Fibroblast of villous mesenchyme (primary cell): Measurements from ENCODE around the gene THSD7B. TPM values are rescaled to one million over a fixed set of nuclear protein-coding genes. Genes with fewer than 3 reads are reported as not detected.

Experiments used
- DNase-seq: peaks from one replicate; pipeline ENCODE4 v3.0.0-alpha.2; 2010; ENCODE audit warnings: low read depth
- H3K4me3 ChIP-seq: 2 replicates; pipeline ENCODE4 v1.5.1; 2011; ENCODE audit warnings: low read depth, mild to moderate bottlenecking, low read length
- CTCF ChIP-seq: IDR thresholded peaks from 2 replicates; pipeline ENCODE4 v1.5.1; 2012; ENCODE audit warnings: low read depth, mild to moderate bottlenecking, low read length; ENCODE audit not compliant: insufficient read depth
- total RNA-seq: library from RNA; depleted of rRNA; stranded (reverse); fragments of >200 nt; gene quantifications from 2 replicates; pipeline ENCODE4 v1.2.3, GENCODE V29; 2012

Gene THSD7B
- total RNA-seq, 1 donor = 1.3 TPM

GRCh38 chr2:136920652-136921333 lies 155.4 kb downstream of the THSD7B start:
- no peak for DNase-seq
- no peak for TF ChIP-seq CTCF
- H3K4me3 ChIP-seq = no peak overlapping the region

- DNase-seq = no peak
- H3K4me3 ChIP-seq = no peak overlapping the region
- no peak for TF ChIP-seq CTCF
These were observed 161.8 kb downstream of the THSD7B start for GRCh38 chr2:136927156-136927555.

DNA sequence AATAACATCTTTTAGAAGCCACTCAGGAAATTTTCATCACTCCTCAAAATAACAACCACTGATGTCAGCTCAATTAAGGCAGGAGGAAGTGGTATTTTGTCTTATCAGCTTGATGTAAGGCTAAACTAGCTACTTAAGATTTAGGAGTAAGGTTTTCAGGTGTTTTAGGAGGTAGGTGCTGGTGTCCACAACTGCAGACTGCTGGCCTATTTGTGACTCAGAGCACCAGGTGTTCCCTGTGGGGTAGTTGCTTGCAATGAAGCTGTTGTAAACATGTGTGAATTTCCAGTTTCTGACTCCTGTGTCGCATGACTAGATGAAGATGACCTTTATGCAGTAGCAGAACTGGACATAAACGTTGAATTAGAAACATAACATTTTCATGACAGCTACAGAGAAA lies 164.2 kb downstream of the THSD7B start:
- DNase-seq = no peak
- H3K4me3 ChIP-seq = no peak overlapping the region
- no peak for TF ChIP-seq CTCF

- peak; percentile 0 for DNase-seq
- TF ChIP-seq CTCF = no peak
- no peak overlapping the region for H3K4me3 ChIP-seq
These were observed 167.4 kb downstream of the THSD7B start for GRCh38 chr2:136932700-136933099.

DNA sequence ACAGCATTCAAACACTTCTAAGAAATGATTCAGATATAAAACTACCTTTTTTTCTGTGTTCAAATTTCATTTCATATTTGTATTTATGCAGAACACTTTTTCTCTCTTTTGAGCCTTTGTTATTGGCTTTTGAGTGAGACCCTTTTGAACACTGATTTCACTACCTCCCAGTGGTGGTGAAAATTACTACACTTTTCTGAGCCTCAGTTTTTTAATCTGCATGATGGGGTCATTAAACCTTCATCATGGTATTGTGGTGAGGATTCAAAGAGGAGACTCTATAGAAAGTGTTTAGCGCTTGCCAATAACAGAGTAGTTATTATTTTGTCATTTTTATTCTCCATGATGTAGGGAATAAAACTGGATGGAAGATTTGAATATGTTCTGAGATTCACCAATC lies 169.8 kb downstream of the THSD7B start:
- TF ChIP-seq CTCF = no peak
- H3K4me3 ChIP-seq = no peak overlapping the region

DNA sequence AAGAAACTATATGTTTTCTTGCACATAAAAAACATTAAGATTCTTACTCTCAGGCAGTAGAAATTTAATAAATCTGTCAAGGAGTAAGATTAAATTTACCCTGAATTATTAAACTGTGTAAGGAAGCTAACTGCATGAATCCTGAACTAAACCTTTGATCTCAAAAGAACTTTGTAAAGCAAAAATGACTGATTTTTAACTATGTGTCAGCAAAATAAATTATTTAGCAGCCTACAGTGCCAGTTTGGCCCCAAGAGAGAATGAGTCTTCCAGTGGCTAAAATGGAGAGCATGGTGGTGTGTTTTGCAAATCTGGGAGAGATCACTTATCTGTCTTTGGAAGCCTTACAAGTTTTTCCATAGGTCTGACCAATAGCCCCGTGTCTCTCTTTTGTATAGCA lies 190.7 kb downstream of the THSD7B start:
- DNase-seq = no peak
- TF ChIP-seq CTCF = no peak
- H3K4me3 ChIP-seq = no peak overlapping the region

More for the DNA sequence above, 169.8 kb downstream of the THSD7B start:
- DNase-seq = no peak

GRCh38 chr2:136957044-136957443 lies 191.7 kb downstream of the THSD7B start:
- H3K4me3 ChIP-seq = no peak overlapping the region
- TF ChIP-seq CTCF = no peak
- no peak for DNase-seq
